CD1c-positive myeloid dendritic cell (primary cell): Measurements from ENCODE around the gene AKNA.

Experiments used
- DNase-seq: peaks from one replicate; pipeline ENCODE4 v3.0.0-alpha.2; 2016; ENCODE audit errors: extremely low spot score

The AKNA gene

GRCh38 chr9:114376586-114377445 is 11.0 kb downstream of the AKNA start:
- DNase-seq: no peak

GRCh38 chr9:114375386-114376175 is 12.2 kb downstream of the AKNA start:
- DNase-seq: no peak

- no peak for DNase-seq
Measured at GRCh38 chr9:114374936-114375335, 12.8 kb downstream of the AKNA start.

- no peak for DNase-seq
Measured at GRCh38 chr9:114373960-114374730, 13.6 kb downstream of the AKNA start.

GRCh38 chr9:114372921-114373448 is 14.8 kb downstream of the AKNA start:
- DNase-seq: peak; percentile 92

GRCh38 chr9:114371973-114372917 is 15.5 kb downstream of the AKNA start:
- DNase-seq: peak; percentile 87

GRCh38 chr9:114371343-114371944 is 16.3 kb downstream of the AKNA start:
- DNase-seq: no peak

GRCh38 chr9:114370968-114371320 is 16.8 kb downstream of the AKNA start:
- no peak for DNase-seq

GRCh38 chr9:114370251-114370967 is 17.4 kb downstream of the AKNA start:
- no peak for DNase-seq

GRCh38 chr9:114369216-114370130 is 18.3 kb downstream of the AKNA start:
- DNase-seq: no peak

GRCh38 chr9:114367772-114368569 is 19.8 kb downstream of the AKNA start:
- DNase-seq: no peak

GRCh38 chr9:114367366-114367765 is 20.4 kb downstream of the AKNA start:
- DNase-seq: no peak

GRCh38 chr9:114366334-114367128 is 21.3 kb downstream of the AKNA start:
- peak; percentile 73 for DNase-seq

- DNase-seq: no peak
Measured at GRCh38 chr9:114365194-114365593, 22.6 kb downstream of the AKNA start.

GRCh38 chr9:114364134-114365041 is 23.4 kb downstream of the AKNA start:
- peak; percentile 73 for DNase-seq

GRCh38 chr9:114363424-114363823 is 24.4 kb downstream of the AKNA start:
- no peak for DNase-seq
